Right atrium auricular region (tissue), 2 donors: ENCODE measurements around the gene BIRC6. TPM values are rescaled to one million over a fixed set of nuclear protein-coding genes. Genes with fewer than 3 reads are reported as not detected.
A peak's percentile ranks its signal among the peaks of the same experiment; 100 is the strongest.

Experiments used
- DNase-seq: peaks from one replicate; pipeline ENCODE4 v3.0.0-alpha.2; 2019; ENCODE audit warnings: low spot score
- H3K27ac ChIP-seq, 2 donors: fragments of 200-600 bp; sonication (generic); 1 replicate in 1 of 2; 2 replicates in 1 of 2; pipeline ENCODE4 v1.5.1; 2016 to 2019
- H3K27me3 ChIP-seq, 2 donors: fragments of 200-600 bp; sonication (generic); one replicate each; pipeline versions ENCODE4 v1.5.1 to v1.6.0; 2017 to 2019
- H3K36me3 ChIP-seq: fragments of 200-600 bp; sonication (generic); one replicate; pipeline ENCODE4 v1.5.1; 2016
- H3K4me1 ChIP-seq, 2 donors: fragments of 200-600 bp; sonication (generic); one replicate each; pipeline versions ENCODE4 v1.5.1 to v1.6.0; 2017 to 2019
- H3K4me3 ChIP-seq, 2 donors: fragments of 200-600 bp; sonication (generic); 1 replicate in 1 of 2; 2 replicates in 1 of 2; pipeline ENCODE4 v1.5.1; 2017 to 2019; ENCODE audit warnings: mild to moderate bottlenecking in 1 of 2, moderate library complexity in 1 of 2
- H3K9me3 ChIP-seq, 2 donors: fragments of 200-600 bp; sonication (generic); one replicate each; pipeline ENCODE4 v1.5.1; 2019
- total RNA-seq, 2 donors: library from RNA; depleted of rRNA; stranded (reverse); fragments of >200 nt; gene quantifications; one replicate each; pipeline ENCODE4 v1.1.0, GENCODE V29; 2016
- TF ChIP-seq, protein P1 (sequence below), 2 donors: fragments of 200-600 bp; sonication (generic); IDR thresholded peaks; one replicate each; pipeline ENCODE4 v1.5.1; 2019; ENCODE audit warnings: antibody characterized with exemption in 2 of 2

BIRC6 gene
- total RNA-seq, 2 donors from 2014 or later = 50.4 to 50.6 TPM

DNA sequence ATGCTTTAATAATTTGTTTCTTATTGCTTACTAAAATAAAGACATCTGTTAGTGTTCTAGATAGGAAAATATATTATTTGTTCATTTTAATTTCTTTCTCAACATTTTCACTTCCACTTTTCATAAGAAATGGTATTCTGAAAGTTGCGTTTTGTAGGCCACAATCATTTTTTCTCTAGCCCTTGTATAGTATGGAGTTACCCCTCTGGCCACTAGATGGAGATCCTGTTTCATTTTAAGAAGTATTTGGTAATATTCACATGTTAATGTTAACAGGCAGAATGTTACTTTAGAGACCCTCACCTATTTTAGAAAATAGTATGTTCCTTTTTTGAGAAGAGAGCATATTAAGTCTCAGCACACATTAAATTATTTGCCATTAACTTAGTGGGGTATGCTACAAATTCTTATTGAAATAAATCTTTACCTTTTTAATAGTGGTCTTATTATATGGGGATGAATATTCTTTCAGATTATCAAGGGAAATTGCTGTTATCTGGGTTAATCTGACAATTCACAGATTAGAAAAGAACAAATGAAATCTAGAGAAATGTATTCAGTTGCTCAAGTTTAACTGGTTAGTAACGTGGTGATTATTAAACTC lies 197.1 kb downstream of the BIRC6 start:
- Histone ChIP-seq H3K36me3 (no peaks in the 10 kb centered on the region), H3K4me3 (no peak overlapping the region), H3K4me1 (no peaks in the 10 kb centered on the region), H3K27me3 (no peaks in the 10 kb centered on the region), H3K9me3 (no peaks in the 10 kb centered on the region), H3K27ac (no peak overlapping the region)
- DNase-seq = no peak
- TF ChIP-seq, protein P1, sequence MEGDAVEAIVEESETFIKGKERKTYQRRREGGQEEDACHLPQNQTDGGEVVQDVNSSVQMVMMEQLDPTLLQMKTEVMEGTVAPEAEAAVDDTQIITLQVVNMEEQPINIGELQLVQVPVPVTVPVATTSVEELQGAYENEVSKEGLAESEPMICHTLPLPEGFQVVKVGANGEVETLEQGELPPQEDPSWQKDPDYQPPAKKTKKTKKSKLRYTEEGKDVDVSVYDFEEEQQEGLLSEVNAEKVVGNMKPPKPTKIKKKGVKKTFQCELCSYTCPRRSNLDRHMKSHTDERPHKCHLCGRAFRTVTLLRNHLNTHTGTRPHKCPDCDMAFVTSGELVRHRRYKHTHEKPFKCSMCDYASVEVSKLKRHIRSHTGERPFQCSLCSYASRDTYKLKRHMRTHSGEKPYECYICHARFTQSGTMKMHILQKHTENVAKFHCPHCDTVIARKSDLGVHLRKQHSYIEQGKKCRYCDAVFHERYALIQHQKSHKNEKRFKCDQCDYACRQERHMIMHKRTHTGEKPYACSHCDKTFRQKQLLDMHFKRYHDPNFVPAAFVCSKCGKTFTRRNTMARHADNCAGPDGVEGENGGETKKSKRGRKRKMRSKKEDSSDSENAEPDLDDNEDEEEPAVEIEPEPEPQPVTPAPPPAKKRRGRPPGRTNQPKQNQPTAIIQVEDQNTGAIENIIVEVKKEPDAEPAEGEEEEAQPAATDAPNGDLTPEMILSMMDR (IDR thresholded peaks at IDR 0.05) = peak; percentile 55 to 80

DNA sequence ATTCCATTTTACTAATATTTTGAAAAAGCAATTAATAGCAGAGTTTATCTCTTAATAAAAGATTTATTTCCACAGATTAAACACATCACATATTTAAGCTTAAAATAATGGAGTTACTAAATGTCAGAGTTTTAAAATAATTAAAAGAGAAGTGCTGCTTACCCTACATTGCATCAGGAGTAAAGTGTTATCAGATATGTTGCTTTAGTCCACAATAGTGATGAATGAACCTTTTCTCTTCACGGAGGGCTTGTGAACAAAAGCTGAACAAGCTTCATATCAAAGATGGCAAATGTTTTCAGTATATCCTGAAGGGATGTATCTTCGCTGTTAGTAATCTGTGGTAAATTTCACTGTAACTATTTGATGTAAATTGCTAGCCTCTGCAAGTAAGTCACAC lies 201.7 kb downstream of the BIRC6 start:
- Histone ChIP-seq H3K9me3 (no peaks in the 10 kb centered on the region), H3K27me3 (no peaks in the 10 kb centered on the region), H3K4me3 (no peak overlapping the region), H3K4me1 (no peaks in the 10 kb centered on the region), H3K27ac (no peak overlapping the region), H3K36me3 (no peaks in the 10 kb centered on the region)
- DNase-seq = no peak
- TF ChIP-seq, protein P1 (IDR thresholded peaks at IDR 0.05) = no peak

DNA sequence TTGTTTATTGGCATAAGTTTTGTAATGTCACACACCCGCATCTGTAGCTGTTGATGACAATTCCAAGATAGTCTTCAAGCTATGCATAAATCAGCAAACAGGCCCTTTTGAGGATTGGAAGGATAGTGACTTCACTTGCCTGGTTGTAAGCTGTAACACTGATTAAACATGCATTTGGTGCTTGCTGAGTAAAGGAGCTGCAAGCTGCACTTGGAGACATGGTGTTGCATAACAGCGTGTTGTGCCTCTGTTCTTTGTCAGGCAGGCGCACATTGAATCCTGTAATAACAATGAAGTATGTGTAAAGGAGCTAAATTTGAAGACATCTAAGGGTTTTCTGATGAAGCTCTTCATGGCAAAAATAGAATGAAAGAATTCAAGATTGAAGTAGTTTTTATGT lies 202.3 kb downstream of the BIRC6 start:
- Histone ChIP-seq H3K9me3 (no peaks in the 10 kb centered on the region), H3K4me3 (no peak overlapping the region), H3K27me3 (no peaks in the 10 kb centered on the region), H3K36me3 (no peaks in the 10 kb centered on the region), H3K27ac (no peak overlapping the region), H3K4me1 (no peaks in the 10 kb centered on the region)
- no peak for DNase-seq
- TF ChIP-seq, protein P1 (IDR thresholded peaks at IDR 0.05) = no peak

DNA sequence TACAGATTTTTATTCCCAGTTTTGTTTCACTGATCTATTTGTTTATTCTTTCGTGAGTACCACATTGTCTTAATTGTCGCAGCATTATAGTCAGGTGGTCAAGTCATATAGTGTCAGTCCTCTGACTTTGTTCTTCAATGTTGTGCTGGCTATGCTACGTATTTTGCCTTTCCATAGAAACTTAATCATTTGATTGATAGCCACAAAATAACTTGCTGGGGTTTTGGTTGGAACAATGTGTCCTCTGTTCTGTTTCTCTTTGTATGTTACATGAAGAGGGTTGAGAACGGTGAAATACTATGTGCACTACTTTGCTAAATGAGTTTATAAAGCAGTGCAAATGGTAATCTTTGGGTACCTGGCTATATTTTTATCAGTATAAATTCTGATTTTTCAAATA lies 206.1 kb downstream of the BIRC6 start:
- DNase-seq = no peak
- peaks cover 0 to 10% of the 10 kb centered on the region in 2 donors for H3K9me3 ChIP-seq
- no peak overlapping the region for H3K27ac ChIP-seq
- H3K36me3 ChIP-seq = no peaks in the 10 kb centered on the region
- H3K4me1 ChIP-seq = no peaks in the 10 kb centered on the region
- no peaks in the 10 kb centered on the region for H3K27me3 ChIP-seq
- TF ChIP-seq, protein P1 (IDR thresholded peaks at IDR 0.05) = no peak
- H3K4me3 ChIP-seq = no peak overlapping the region

DNA sequence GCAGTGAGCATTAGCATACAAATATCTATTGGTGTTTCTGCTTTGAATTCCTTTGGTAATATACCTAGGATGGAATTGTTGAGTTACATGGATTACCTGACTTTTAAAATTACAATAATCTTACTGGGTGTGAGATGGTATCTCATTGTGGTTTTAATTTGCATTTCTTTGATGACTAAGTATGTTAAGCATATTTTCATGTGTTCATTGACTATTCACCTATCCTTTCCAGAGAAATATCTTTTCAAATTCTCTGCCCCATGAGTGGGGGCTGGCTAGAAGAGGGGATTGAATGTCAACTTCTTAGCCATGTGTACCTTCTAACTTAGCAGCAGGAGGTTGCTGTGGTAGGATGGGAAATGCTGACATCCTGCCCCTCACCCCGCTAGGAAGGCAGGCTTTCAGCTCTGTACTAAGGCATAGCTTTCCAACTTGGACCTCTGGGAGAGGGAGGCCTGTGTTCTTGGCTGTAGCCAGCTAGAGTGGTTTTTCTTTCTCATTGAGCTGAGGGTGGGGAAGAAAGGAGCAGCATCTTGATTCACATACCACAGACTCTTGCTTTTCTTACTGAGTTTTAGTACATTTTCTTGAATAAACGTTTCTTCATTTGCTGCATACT lies 207.7 kb downstream of the BIRC6 start:
- TF ChIP-seq, protein P1 (IDR thresholded peaks at IDR 0.05) = no peak
- Histone ChIP-seq H3K4me3 (no peak overlapping the region), H3K36me3 (no peaks in the 10 kb centered on the region)

DNA sequence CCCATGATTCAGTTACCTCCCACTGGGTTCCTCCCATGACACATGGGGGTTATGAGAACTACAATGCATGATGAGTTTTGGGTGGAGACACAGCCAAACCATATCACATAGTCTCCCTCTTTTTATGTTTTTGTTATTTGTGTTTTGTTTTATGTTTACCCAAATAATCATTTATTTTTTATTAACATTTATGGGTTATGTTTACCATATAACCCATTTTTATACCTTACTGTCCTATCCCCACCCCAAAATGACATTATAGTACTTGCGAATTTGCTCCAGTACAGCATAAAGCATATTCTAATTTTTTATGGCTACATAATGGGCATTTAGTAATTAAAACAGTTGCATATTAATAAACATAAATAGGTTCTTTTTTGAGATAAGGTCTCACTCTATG lies 209.1 kb downstream of the BIRC6 start:
- TF ChIP-seq, protein P1 (IDR thresholded peaks at IDR 0.05) = no peak
- Histone ChIP-seq H3K9me3 (peaks cover 0 to 10% of the 10 kb centered on the region in 2 donors), H3K27me3 (no peaks in the 10 kb centered on the region), H3K27ac (no peak overlapping the region), H3K4me3 (no peak overlapping the region), H3K4me1 (no peaks in the 10 kb centered on the region), H3K36me3 (no peaks in the 10 kb centered on the region)
- no peak for DNase-seq

More for the DNA sequence above, 207.7 kb downstream of the BIRC6 start:
- Histone ChIP-seq H3K9me3 (peaks cover 0 to 10% of the 10 kb centered on the region in 2 donors), H3K4me1 (no peaks in the 10 kb centered on the region), H3K27me3 (no peaks in the 10 kb centered on the region), H3K27ac (no peak overlapping the region)
- no peak for DNase-seq
